SK-N-MC (cell line): ENCODE measurements around the gene LARGE1.

Source experiments
- DNase-seq: peaks from one replicate; pipeline ENCODE4 v3.0.0-alpha.2; 2011; ENCODE audit warnings: low read depth, low spot score
- H3K27ac ChIP-seq: fragments of 200-600 bp; sonication (generic); 2 replicates; pipeline ENCODE4 v1.5.1; 2016; ENCODE audit warnings: mixed run types
- H3K36me3 ChIP-seq: fragments of 200-600 bp; sonication (generic); 2 replicates; pipeline ENCODE4 v1.6.1; 2017; ENCODE audit warnings: antibody characterized with exemption, low read length, mixed read lengths; ENCODE audit not compliant: insufficient read depth
- H3K4me3 ChIP-seq: fragments of 200-600 bp; sonication (generic); 2 replicates; pipeline ENCODE4 v1.5.1; 2016
- H3K9ac ChIP-seq: fragments of 200-600 bp; sonication (generic); 2 replicates; pipeline ENCODE4 v1.8.0; 2017; ENCODE audit warnings: mixed run types, mixed read lengths; ENCODE audit not compliant: insufficient read length
- H3K9me3 ChIP-seq: fragments of 200-600 bp; sonication (generic); 2 replicates; pipeline ENCODE4 v1.6.1; 2017; ENCODE audit warnings: low read depth, mild to moderate bottlenecking, antibody characterized with exemption, low read length, moderate library complexity, mixed read lengths
- EZH2 ChIP-seq: fragments of 200-600 bp; sonication (generic); IDR thresholded peaks from one replicate; pipeline ENCODE4 v1.6.1; 2017; ENCODE audit warnings: antibody characterized with exemption
- FOXP2 ChIP-seq: optimal IDR thresholded peaks from 2 replicates; pipeline ENCODE3; 2011; ENCODE audit warnings: mild to moderate bottlenecking, moderate library complexity; ENCODE audit not compliant: insufficient read depth; ENCODE audit errors: extremely low read length, control extremely low read depth
- POLR2AphosphoS5 ChIP-seq: IDR thresholded peaks from 2 replicates; pipeline ENCODE4 v1.6.1; 2012; ENCODE audit warnings: mild to moderate bottlenecking, low read depth, low read length, borderline replicate concordance

LARGE1 gene

GRCh38 chr22:33513388-33514338 lies 406.6 kb downstream of the LARGE1 start:
- no peak for DNase-seq

GRCh38 chr22:33512908-33513307 lies 407.4 kb downstream of the LARGE1 start:
- H3K4me3 ChIP-seq, result no peak overlapping the region
- no peak for DNase-seq
- no peak for TF ChIP-seq EZH2
- no peak for TF ChIP-seq POLR2AphosphoS5
- TF ChIP-seq FOXP2, result no peak
- H3K36me3 ChIP-seq, result no peaks in the 10 kb centered on the region
- H3K27ac ChIP-seq, result no peak overlapping the region
- no peak overlapping the region for H3K9ac ChIP-seq
- H3K9me3 ChIP-seq, result no peaks in the 10 kb centered on the region

More at GRCh38 chr22:33513388-33514338, 406.6 kb downstream of the LARGE1 start:
- no peak overlapping the region for H3K27ac ChIP-seq
- H3K4me3 ChIP-seq, result no peak overlapping the region
- no peak for TF ChIP-seq FOXP2
- no peak for TF ChIP-seq POLR2AphosphoS5
- no peak for TF ChIP-seq EZH2
- no peaks in the 10 kb centered on the region for H3K9me3 ChIP-seq
- H3K9ac ChIP-seq, result no peak overlapping the region
- no peaks in the 10 kb centered on the region for H3K36me3 ChIP-seq

- no peak for TF ChIP-seq EZH2
- no peak for TF ChIP-seq POLR2AphosphoS5
- no peak for TF ChIP-seq FOXP2
- Histone ChIP-seq H3K4me3 (no peak overlapping the region), H3K27ac (no peak overlapping the region), H3K9me3 (no peaks in the 10 kb centered on the region), H3K36me3 (no peaks in the 10 kb centered on the region), H3K9ac (no peak overlapping the region)
- DNase-seq, result no peak
Measured at GRCh38 chr22:33510429-33510904, 409.8 kb downstream of the LARGE1 start.

GRCh38 chr22:33504941-33505625 lies 415.2 kb downstream of the LARGE1 start:
- Histone ChIP-seq H3K36me3 (no peaks in the 10 kb centered on the region), H3K9me3 (no peaks in the 10 kb centered on the region), H3K9ac (no peak overlapping the region), H3K27ac (no peak overlapping the region), H3K4me3 (no peak overlapping the region)
- DNase-seq, result no peak
- no peak for TF ChIP-seq POLR2AphosphoS5
- no peak for TF ChIP-seq FOXP2
- no peak for TF ChIP-seq EZH2

- Histone ChIP-seq H3K9me3 (no peaks in the 10 kb centered on the region), H3K27ac (no peak overlapping the region), H3K4me3 (no peak overlapping the region), H3K36me3 (no peaks in the 10 kb centered on the region), H3K9ac (no peak overlapping the region)
- TF ChIP-seq FOXP2 (no peak), EZH2 (no peak), POLR2AphosphoS5 (no peak)
- no peak for DNase-seq
Measured at GRCh38 chr22:33496112-33496511, 424.2 kb downstream of the LARGE1 start.

GRCh38 chr22:33493476-33494205 lies 426.6 kb downstream of the LARGE1 start:
- Histone ChIP-seq H3K9me3 (no peaks in the 10 kb centered on the region), H3K9ac (no peak overlapping the region), H3K36me3 (no peaks in the 10 kb centered on the region), H3K27ac (no peak overlapping the region), H3K4me3 (no peak overlapping the region)
- no peak for DNase-seq
- TF ChIP-seq EZH2, result no peak

GRCh38 chr22:33492210-33492651 lies 428.0 kb downstream of the LARGE1 start:
- Histone ChIP-seq H3K4me3 (no peak overlapping the region), H3K36me3 (no peaks in the 10 kb centered on the region), H3K27ac (no peak overlapping the region), H3K9me3 (no peaks in the 10 kb centered on the region), H3K9ac (no peak overlapping the region)
- TF ChIP-seq FOXP2, result no peak
- TF ChIP-seq POLR2AphosphoS5, result no peak
- TF ChIP-seq EZH2, result no peak
- DNase-seq, result no peak

GRCh38 chr22:33487041-33487716 lies 433.1 kb downstream of the LARGE1 start:
- H3K9ac ChIP-seq, result no peak overlapping the region
- H3K27ac ChIP-seq, result no peak overlapping the region
- H3K36me3 ChIP-seq, result no peaks in the 10 kb centered on the region
- no peak overlapping the region for H3K4me3 ChIP-seq
- no peak for DNase-seq
- TF ChIP-seq POLR2AphosphoS5, result no peak
- no peak for TF ChIP-seq FOXP2
- TF ChIP-seq EZH2, result no peak
- no peaks in the 10 kb centered on the region for H3K9me3 ChIP-seq
